K562 (cell line): ENCODE measurements around the gene RAB26. TPM values are rescaled to one million over a fixed set of nuclear protein-coding genes. Genes with fewer than 3 reads are reported as not detected.
"Not testable (repeated sequence)": the region's sequence is repeated elsewhere in the genome, so short reads cannot be mapped to it uniquely, and the experiment has no call there.

ENCODE experiments used
- ATAC-seq: fragments of 200-7000 bp; cut with Tn5 transposase; 3 replicates; pipeline ENCODE4 v1.9.1; 2020; ENCODE audit warnings: moderate library complexity
- BruUV-seq: library from RNA; stranded (reverse); fragments of 400-500 nt; replicated peaks from 2 replicates; lab custom pipeline; 2021; lab: Mats Ljungman, UMichigan
- CTCF ChIA-PET: fragments of 300-600 bp; formaldehyde crosslinking; extraction: SDS; loops from one replicate; lab custom pipeline; 2021; ENCODE audit warnings: low intra/inter-chr PET ratio; lab: Yijun Ruan, JAX
- POLR2A ChIA-PET: fragments of 300-600, 350-650 bp; sonication (Branson Sonifier 250); formaldehyde crosslinking; extraction: SDS; loops from one replicate; lab custom pipeline; 2021; ENCODE audit warnings: antibody characterized with exemption, inconsistent platforms; lab: Yijun Ruan, JAX
- DNase-seq, 4 experiments: peaks; one replicate each; pipeline versions ENCODE4 v3.0.0 to v3.0.0-alpha.2; 2011 to 2018; ENCODE audit warnings: low spot score in 3 of 4, mixed read lengths in 3 of 4; ENCODE audit errors: extremely low read depth in 1 of 4
- FAIRE-seq: peaks from 2 replicates; lab custom pipeline; 2011; peaks lifted over from hg19 to GRCh38; lab: Jason Lieb, UNC
- H2AFZ ChIP-seq: 2 replicates; pipeline ENCODE4 v1.6.0; 2011; ENCODE audit warnings: low read depth, low read length, control low read depth, inconsistent platforms
- H3K27ac ChIP-seq: fragments of 200-600 bp; 3 replicates; pipeline ENCODE4 v1.8.0; 2011; ENCODE audit warnings: low read depth, mild to moderate bottlenecking, control low read depth, inconsistent platforms, low read length, moderate library complexity, mixed read lengths; ENCODE audit errors: extremely low read depth
- H3K27me3 ChIP-seq, 2 experiments: fragments of 300-600 bp in 1 of 2; 2 replicates in 1 of 2; 3 replicates in 1 of 2; pipeline versions ENCODE4 v1.6.0 to v1.8.0; 2011; ENCODE audit warnings: inconsistent platforms in 2 of 2, low read length in 2 of 2, mild to moderate bottlenecking in 1 of 2, mixed read lengths in 1 of 2, moderate library complexity in 1 of 2; ENCODE audit not compliant: control insufficient read depth in 2 of 2, insufficient read depth in 2 of 2
- H3K36me3 ChIP-seq: fragments of 300-600 bp; 3 replicates; pipeline ENCODE4 v1.8.0; 2011; ENCODE audit warnings: mild to moderate bottlenecking, low read length, inconsistent platforms; ENCODE audit not compliant: control insufficient read depth, insufficient read depth
- H3K4me1 ChIP-seq, 2 experiments: fragments of 200-600 bp in 1 of 2; replicated peaks in 1 of 2; 2 replicates in 1 of 2; 3 replicates in 1 of 2; pipeline versions ENCODE4 v1.5.1 to v1.8.0; 2011; ENCODE audit warnings: inconsistent platforms in 2 of 2, low read length in 2 of 2, mild to moderate bottlenecking in 1 of 2, mixed read lengths in 1 of 2, moderate library complexity in 1 of 2; ENCODE audit not compliant: control insufficient read depth in 2 of 2, insufficient read depth in 2 of 2
- H3K4me2 ChIP-seq: 2 replicates; pipeline ENCODE4 v1.6.1; 2011; ENCODE audit warnings: low read length, control low read depth, inconsistent platforms, mixed read lengths; ENCODE audit not compliant: insufficient read depth
- H3K4me3 ChIP-seq: fragments of 200-600 bp; sonication (generic), shearing (Covaris generic); 2 replicates; pipeline ENCODE4 v1.5.1; 2016; ENCODE audit warnings: control low read depth, inconsistent platforms
- H3K79me2 ChIP-seq: fragments of 200-600 bp; 3 replicates; pipeline ENCODE4 v1.8.0; 2011; ENCODE audit warnings: low read length, inconsistent platforms; ENCODE audit not compliant: control insufficient read depth, insufficient read depth
- H3K9ac ChIP-seq, 2 experiments: 2 replicates each; pipeline versions ENCODE4 v1.6.0 to v1.6.1; 2011; ENCODE audit warnings: low read depth in 2 of 2, low read length in 2 of 2, control low read depth in 1 of 2, inconsistent platforms in 1 of 2, mild to moderate bottlenecking in 1 of 2, mixed read lengths in 1 of 2; ENCODE audit not compliant: insufficient read depth in 1 of 2
- H3K9me1 ChIP-seq: one replicate; pipeline ENCODE4 v1.6.0; 2011; ENCODE audit warnings: inconsistent platforms, mild to moderate bottlenecking, low read length, moderate library complexity; ENCODE audit not compliant: control insufficient read depth, insufficient read depth
- H3K9me3 ChIP-seq: replicated peaks from 2 replicates; pipeline ENCODE4 v1.5.1; 2011; ENCODE audit warnings: low read depth, low read length, inconsistent platforms; ENCODE audit not compliant: control insufficient read depth, insufficient read depth
- H4K20me1 ChIP-seq: replicated peaks from 2 replicates; pipeline ENCODE4 v1.6.1; 2011; ENCODE audit warnings: low read length, inconsistent platforms, mixed read lengths; ENCODE audit not compliant: control insufficient read depth, insufficient read depth
- POLR2G ChIP-seq: fragments of 200-400 bp; formaldehyde crosslinking; IDR thresholded peaks from 2 replicates; pipeline ENCODE4 v1.6.1; 2017; ENCODE audit warnings: low read depth, mild to moderate bottlenecking, antibody characterized with exemption, low read length, moderate library complexity
- WGBS: fragments of 100-300 bp; shearing (Covaris generic); methylation state at CpG from one replicate; pipeline ENCODE4 v1.1.6; 2016; ENCODE audit warnings: low coverage, mixed read lengths; ENCODE audit not compliant: insufficient coverage; ENCODE audit errors: missing lambda C conversion rate; 5-methylcytosine and 5-hydroxymethylcytosine counted together
- in situ Hi-C: fragments of 300-500 bp; cut with MboI; formaldehyde crosslinking; loops from 4 replicates; pipeline ENCODE4 v1.15.0; 2018; ENCODE audit warnings: inconsistent platforms, mixed read lengths
- intact Hi-C: fragments of 100-400 bp; cut with micrococcal nuclease; formaldehyde crosslinking; loops from 2 replicates; pipeline ENCODE4 v1.14.2; 2022
- polyA plus RNA-seq, 8 experiments: library from polyadenylated mRNA; depleted of rRNA in 4 of 8; stranded (reverse) in 5 of 8; unstranded in 3 of 8; fragments of >200 nt; fragmentation: Nextera tagmentation in 2 of 8; fragmentation: Illumina TruSeq in 1 of 8; extraction: Ambion mirVana in 2 of 8; extraction: Trizol in 1 of 8; gene quantifications; 2 replicates each; pipeline versions ENCODE4 v1.2.1 to v1.2.3, GENCODE V29; 2011 to 2014; ENCODE audit warnings: inconsistent platforms in 1 of 8, missing spikeins in 1 of 8
- total RNA-seq, 7 experiments: library from RNA; depleted of rRNA in 6 of 7; stranded (reverse); fragments of >200 nt in 6 of 7; fragmentation: Illumina TruSeq in 2 of 7; extraction: Trizol in 2 of 7; gene quantifications; 2 replicates each; pipeline versions ENCODE4 v1.2.1 to v1.2.3, GENCODE V29; 2011 to 2021; ENCODE audit warnings: low replicate concordance in 1 of 7

RAB26 gene
- total and polyA plus RNA-seq, 9 of the 15 experiments (the other 6 are each of a cell fraction or from before 2014, with no cell fraction given), result 0.25 to 6.1 (median 2.1) TPM

GRCh38 chr16:2111412-2112335 lies 36.8 kb upstream of the RAB26 start:
- H3K9me3 ChIP-seq, H4K20me1 ChIP-seq, H3K4me3 ChIP-seq, H3K27me3 ChIP-seq, H3K27ac ChIP-seq, POLR2A ChIA-PET, H2AFZ ChIP-seq, H3K4me2 ChIP-seq, in situ Hi-C loops, BruUV-seq, ATAC-seq, H3K9ac ChIP-seq, H3K4me1 ChIP-seq, H3K9me1 ChIP-seq, H3K79me2 ChIP-seq, FAIRE-seq, intact Hi-C loops, DNase-seq: not testable (repeated sequence)
- WGBS, result 95% methylated on average over 9 of the region's 65 CpGs
- CTCF ChIA-PET, result interaction anchor here (0.6 kb wide), 1 partner anchor 658 kb away, joined by 3 read pairs; no protein-coding TSS in a partner anchor
- peaks cover 22% of the 10 kb centered on the region; the same call in 1 of the 3 replicates for H3K36me3 ChIP-seq
- TF ChIP-seq POLR2G, result peak; percentile 45; the same call in 1 of the 2 replicates

GRCh38 chr16:2112539-2113106 lies 35.8 kb upstream of the RAB26 start:
- DNase-seq, ATAC-seq, H3K9me3 ChIP-seq, H3K4me2 ChIP-seq, H3K27me3 ChIP-seq, H3K27ac ChIP-seq, H3K4me3 ChIP-seq, H2AFZ ChIP-seq, POLR2A ChIA-PET, BruUV-seq, H3K79me2 ChIP-seq, in situ Hi-C loops, H3K9me1 ChIP-seq, intact Hi-C loops: not testable (repeated sequence)
- WGBS, result 90% methylated on average over 9 of the region's 30 CpGs
- H3K4me1 ChIP-seq, result peaks cover 0 to 17% of the 10 kb centered on the region in 2 experiments; a peak in 1 of 5 replicates
- H3K36me3 ChIP-seq, result peaks cover 22% of the 10 kb centered on the region; the same call in 1 of the 3 replicates
- peak; percentile 52 for TF ChIP-seq POLR2G
- TF ChIP-seq, all 486 proteins: peak for 1; not testable (repeated sequence) for 485
- H3K9ac ChIP-seq, H4K20me1 ChIP-seq, FAIRE-seq: not testable (repeated sequence)
- CTCF ChIA-PET, result interaction anchor here (0.6 kb wide), 1 partner anchor 659 kb away, joined by 3 read pairs; no protein-coding TSS in a partner anchor

- ATAC-seq, H3K27me3 ChIP-seq, BruUV-seq, H3K27ac ChIP-seq, H3K9ac ChIP-seq, H3K79me2 ChIP-seq, H3K4me2 ChIP-seq, CTCF ChIA-PET, H3K9me3 ChIP-seq, intact Hi-C loops, in situ Hi-C loops, H4K20me1 ChIP-seq, H2AFZ ChIP-seq, H3K4me3 ChIP-seq, H3K9me1 ChIP-seq, DNase-seq, POLR2A ChIA-PET, FAIRE-seq: not testable (repeated sequence)
- H3K36me3 ChIP-seq, result peaks cover 20% of the 10 kb centered on the region; the same call in 1 of the 3 replicates
- peaks cover 0 to 17% of the 10 kb centered on the region in 2 experiments; a peak in 1 of 5 replicates for H3K4me1 ChIP-seq
- WGBS, result 89% methylated on average over 17 of the region's 26 CpGs
Observed at GRCh38 chr16:2114225-2114624, 34.2 kb upstream of the RAB26 start.
